GM18526 (cell line): ENCODE data around the gene PPP1R13B.

Experiments used
- POLR2A ChIP-seq: IDR thresholded peaks from 3 replicates; pipeline ENCODE4 v1.6.1; 2011; ENCODE audit not compliant: insufficient read length; ENCODE audit errors: extremely low read depth

PPP1R13B gene

DNA sequence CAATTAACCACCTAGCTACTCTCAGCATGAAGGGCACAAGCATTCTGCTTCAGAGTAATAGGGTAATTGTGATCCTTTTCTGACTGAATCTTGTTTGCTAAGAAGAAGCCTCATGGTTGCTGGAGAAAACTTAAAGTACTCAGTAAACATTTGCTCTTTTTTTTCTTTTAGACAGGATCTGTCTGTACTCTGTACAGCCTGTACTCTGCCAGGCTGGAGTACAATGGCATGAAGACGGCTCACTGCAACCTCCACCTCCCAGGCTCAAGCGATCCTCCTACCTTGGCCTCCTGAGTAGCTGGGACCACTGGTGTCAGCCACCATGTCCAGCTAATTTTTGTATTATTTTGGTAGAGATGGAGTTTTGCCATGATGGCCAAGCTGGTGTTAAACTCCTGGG lies 12.4 kb downstream of the PPP1R13B start:
- no peak for TF ChIP-seq POLR2A

GRCh38 chr14:103833711-103834110 lies 13.7 kb downstream of the PPP1R13B start:
- TF ChIP-seq POLR2A: no peak

- TF ChIP-seq POLR2A: no peak
Measured at GRCh38 chr14:103832046-103832445, 15.3 kb downstream of the PPP1R13B start.

- no peak for TF ChIP-seq POLR2A
Measured at GRCh38 chr14:103830511-103831270, 16.7 kb downstream of the PPP1R13B start.

- TF ChIP-seq POLR2A: no peak
Measured at GRCh38 chr14:103828315-103828967, 18.9 kb downstream of the PPP1R13B start.

DNA sequence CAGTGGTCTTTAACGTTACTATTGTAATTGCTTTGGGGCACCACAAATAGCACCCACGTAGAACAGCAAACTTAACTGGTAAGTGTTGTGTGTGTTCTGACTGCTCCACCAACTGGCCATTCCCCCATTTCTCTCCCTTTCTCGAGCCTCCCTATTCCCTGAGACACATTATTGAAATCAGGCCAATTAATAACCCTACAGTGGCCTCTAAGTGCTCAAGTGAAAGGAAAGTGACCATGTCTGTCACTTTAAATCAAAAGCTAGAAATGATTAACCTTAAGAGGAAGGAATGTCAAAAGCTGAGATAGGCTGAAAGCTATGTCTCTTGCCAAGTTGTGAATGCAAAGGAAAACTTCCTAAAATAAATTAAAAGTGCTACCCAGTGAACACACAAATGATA lies 22.3 kb downstream of the PPP1R13B start:
- TF ChIP-seq POLR2A: no peak

DNA sequence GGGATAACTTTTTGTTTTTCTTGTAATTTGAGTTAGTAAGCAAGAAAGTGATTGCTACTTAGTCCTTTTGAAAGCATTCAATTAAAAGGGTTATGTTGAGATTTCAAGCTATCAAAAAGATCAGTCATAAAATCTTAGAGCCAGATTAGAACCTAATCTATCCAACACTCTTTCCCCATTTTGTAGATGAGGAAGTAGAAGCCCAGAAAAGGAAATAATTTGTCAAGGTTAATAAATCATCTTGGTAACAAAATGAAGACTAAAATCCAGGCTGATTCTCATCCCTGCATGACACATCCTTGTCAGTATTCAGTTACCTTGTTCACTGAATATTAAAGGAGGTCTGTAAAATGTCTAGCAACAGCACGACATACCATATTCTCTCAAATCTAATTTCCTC lies 26.5 kb downstream of the PPP1R13B start:
- TF ChIP-seq POLR2A: no peak

DNA sequence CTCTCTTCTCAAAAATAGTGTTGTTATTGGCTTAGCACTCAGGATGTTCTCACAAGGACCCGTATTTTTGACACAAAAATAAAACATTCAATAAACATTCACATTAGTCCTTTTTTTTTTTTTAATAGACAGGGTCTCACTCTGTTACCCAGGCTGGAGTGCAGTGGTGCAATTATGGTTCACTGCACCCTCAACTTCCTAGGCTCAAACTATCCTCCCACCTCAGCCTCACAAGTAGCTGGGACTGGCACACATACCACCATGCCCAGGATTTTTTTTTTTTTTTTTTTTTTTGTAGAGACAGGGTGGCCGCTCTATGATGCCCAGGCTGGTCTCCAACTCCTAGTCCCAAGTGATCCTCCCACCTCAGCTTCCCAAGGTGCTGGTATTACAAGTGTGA lies 27.0 kb downstream of the PPP1R13B start:
- TF ChIP-seq POLR2A: no peak

DNA sequence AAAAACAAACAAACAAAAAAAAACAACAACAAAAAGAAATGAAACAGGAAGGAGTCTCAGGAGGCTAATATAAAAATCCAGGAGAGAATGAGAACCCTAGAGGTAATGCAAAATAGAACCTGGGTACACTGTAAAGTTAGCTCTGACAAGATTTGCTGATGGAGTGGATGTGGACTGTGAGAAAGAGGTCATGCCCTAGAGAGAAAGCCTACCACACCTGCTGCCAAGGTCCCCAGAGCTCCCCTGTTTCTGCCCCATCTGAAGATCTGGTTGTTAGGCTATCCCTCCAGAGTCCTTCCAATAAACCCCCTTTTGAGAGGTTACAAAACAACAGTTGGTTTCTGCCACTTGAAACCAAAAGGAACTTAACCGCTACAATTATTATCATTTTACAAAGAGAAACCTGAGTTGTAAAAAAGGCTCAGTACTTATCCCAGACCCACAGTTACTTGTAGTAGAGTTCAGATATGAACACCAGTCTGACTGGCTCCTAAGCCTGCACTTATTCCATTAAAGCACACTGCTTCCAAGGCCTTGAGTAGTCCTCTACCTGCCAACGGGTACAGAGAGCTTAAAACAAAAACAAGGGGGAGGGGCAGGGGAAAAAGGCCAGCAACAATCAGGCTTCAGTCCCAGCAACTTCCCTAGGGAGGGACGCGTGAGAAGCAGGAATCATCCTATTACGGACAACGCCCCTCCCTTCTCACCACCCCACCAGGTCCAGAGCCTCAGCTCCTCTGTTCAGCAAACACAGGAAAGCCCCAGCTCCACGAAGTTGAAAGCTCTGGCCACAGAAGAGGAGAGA lies 27.7 kb downstream of the PPP1R13B start:
- TF ChIP-seq POLR2A: no peak

DNA sequence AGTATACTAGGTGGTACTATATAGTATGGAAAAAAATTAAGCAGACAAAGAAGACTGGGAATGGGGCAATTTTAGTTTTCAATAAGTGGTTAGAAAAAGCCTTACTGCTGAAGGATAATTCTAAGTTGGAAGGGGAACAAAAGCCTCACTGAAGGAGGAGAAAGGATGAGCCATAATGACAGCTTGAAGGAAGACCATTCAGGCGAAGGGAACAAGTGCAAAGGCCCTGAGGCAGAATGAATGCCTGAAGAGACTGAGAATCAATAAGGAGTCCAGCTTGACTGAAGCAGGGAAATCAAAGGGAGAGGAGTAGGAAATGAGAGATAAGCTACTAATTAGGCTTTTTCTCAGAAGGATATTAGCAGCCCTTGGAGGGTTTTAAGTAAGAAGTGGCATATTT lies 28.5 kb downstream of the PPP1R13B start:
- TF ChIP-seq POLR2A: no peak

DNA sequence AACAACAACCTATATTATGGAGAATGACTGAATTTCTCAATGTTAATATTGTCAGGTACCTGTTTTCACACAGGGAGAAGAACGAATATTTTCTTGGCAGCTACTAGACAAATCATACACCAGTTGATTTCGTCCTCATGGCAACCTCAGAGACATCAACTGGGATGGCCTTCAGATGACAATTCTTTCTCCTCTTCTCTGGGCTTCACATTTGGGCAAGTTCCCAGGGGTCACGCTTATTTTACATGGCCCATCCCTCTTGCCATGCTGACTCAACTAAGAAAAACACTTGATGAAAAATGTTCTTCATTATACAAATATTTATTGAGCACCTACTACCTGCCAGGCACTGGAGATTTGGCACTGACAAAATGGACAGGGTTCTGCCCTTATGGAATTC lies 29.0 kb downstream of the PPP1R13B start:
- no peak for TF ChIP-seq POLR2A

- no peak for TF ChIP-seq POLR2A
Measured at GRCh38 chr14:103817595-103817994, 29.8 kb downstream of the PPP1R13B start.

DNA sequence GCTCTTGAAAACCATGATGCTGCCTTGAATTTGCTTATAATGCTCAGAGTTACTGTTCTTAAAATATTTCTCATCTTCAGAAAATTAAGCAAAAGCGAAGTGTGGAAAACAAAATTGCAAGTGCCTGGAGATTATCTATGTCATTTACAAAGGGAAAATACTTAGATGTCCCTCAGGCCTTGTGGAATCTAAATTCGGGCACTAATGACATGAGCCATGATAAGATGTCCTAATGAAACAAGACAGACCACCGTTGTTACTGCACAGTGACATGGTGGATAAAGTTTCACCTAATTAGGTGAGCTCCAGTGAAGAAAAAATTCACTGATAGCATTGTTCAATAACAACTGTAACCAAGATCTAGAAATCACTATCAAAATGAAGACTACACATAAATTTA lies 30.4 kb downstream of the PPP1R13B start:
- TF ChIP-seq POLR2A: no peak

DNA sequence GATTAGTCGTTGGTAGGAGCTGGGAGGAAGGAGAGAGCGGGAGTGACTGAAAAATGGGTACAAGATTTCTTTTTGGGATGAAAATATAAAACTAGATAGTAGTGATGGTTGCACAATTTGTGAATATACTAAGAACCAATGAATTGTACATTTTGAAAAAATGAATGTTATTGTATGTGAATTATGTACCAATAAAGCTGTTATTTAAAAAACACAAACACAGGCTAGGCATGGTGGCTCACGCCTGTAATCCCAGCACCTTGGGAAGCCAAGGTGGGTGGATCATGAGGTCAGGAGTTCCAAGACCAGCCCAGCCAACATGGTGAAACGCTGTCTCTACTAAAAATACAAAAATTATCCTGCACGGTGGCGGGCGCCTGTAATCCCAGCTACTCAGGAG lies 32.1 kb downstream of the PPP1R13B start:
- TF ChIP-seq POLR2A: no peak

GRCh38 chr14:103811189-103811588 lies 36.2 kb downstream of the PPP1R13B start:
- TF ChIP-seq POLR2A: no peak
